GM18526 (cell line): Measurements from ENCODE around the gene CDC5L.

Experiments used
- POLR2A ChIP-seq: IDR thresholded peaks from 3 replicates; pipeline ENCODE4 v1.6.1; 2011; ENCODE audit not compliant: insufficient read length; ENCODE audit errors: extremely low read depth

The CDC5L gene

GRCh38 chr6:44438827-44439226 lies 51.3 kb downstream of the CDC5L start:
- no peak for TF ChIP-seq POLR2A

- TF ChIP-seq POLR2A: no peak
Measured at GRCh38 chr6:44439270-44440045, 52.0 kb downstream of the CDC5L start.

DNA sequence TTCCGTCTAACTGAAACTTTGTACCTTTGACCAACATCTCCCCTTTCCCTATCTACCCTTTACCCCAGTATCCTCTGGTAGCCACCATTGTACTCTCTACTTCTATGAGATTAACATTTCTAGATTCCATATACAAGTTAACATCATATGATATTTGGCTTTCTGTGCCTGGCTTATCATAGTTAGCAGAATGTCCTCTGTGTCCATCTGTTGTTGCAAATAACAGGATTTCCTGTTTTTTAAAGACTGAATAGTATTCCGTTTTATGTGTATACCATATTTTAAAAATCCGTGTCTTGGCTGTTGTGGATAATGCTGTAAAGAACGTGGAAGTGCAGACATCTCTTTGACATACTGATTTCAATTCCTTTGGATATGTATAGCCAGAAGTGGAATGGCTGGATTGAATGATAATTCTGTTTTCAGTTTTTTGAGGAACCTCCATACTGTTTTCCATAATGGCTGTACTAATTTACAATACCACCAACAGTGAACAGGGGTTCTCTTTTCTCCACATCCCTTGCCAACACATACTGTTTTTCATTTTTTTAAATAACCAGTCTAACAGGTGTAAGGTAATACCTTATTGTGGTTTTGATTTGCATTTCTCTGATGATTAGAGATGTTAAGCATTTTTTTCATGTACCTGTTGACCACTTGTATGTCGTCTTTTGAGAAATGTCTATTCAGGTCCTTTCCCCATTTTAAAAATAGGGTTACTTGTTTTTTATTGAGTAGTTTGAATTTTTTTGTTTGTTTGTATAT lies 53.8 kb downstream of the CDC5L start:
- no peak for TF ChIP-seq POLR2A

DNA sequence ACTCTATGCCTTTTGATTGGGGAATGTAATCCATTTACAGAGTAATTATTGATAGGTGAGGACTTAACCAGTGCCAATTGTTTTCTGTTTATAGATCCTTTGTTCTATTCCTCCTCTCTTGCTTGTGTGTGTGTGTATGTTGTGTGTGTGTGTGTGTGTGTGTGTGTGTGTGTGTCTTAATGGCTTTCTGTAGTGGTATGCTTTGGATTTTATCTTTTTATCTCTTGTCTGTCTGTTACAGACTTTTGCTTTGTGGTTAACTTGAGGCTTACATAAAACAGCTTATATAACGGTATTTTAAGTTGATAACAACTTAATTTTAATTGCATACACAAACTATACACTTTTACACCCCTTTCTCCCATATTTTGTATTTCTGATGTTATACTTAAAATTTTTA lies 54.7 kb downstream of the CDC5L start:
- no peak for TF ChIP-seq POLR2A

DNA sequence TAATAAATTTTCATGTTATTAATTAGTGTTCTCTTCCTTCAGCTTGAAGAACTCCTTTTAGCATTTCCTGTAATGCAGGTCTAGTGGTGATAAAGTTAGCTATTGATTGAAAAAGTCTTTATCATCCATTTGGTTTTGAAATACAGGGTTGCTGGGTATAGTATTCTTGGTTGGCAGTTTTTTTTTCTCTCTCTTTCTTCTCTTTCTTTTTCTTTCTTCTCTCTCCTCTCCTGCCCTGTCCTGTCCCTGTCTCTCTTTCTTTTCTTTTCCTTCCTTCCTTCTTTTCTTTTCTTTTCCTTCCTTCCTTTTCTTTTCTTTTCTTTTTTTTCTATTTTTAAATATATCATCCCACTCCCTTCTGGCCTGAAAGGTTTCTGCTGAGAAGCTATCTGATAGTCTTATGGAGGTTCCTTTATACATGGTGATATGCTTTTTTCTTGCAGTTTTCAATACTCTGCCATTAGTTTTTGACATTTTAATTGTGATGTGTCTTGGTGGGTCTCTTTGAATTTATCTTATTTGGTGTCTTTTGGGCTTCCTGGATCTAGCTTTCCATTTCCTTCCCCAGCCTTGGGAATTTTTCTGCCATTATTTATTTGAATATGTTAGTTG lies 55.4 kb downstream of the CDC5L start:
- no peak for TF ChIP-seq POLR2A

DNA sequence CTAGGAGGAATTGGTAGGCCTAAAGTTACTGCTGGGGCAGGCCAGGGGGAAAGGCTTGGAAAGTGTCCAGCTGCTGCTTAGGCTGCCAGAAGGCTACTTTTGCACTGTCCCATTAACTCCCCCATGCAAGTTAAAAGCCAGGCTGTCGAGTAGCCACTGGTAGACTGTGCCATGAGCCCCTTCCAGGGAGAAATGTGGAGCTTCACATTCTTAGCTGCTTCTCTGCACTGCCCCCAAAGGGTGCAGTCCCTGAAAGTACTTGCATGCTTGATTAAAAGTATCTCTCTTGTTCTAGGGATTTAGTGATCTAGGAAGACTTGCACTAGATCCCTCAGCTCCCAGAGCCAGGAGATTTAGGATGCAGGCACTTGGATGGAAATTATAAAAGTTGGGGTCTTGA lies 57.3 kb downstream of the CDC5L start:
- TF ChIP-seq POLR2A: no peak

DNA sequence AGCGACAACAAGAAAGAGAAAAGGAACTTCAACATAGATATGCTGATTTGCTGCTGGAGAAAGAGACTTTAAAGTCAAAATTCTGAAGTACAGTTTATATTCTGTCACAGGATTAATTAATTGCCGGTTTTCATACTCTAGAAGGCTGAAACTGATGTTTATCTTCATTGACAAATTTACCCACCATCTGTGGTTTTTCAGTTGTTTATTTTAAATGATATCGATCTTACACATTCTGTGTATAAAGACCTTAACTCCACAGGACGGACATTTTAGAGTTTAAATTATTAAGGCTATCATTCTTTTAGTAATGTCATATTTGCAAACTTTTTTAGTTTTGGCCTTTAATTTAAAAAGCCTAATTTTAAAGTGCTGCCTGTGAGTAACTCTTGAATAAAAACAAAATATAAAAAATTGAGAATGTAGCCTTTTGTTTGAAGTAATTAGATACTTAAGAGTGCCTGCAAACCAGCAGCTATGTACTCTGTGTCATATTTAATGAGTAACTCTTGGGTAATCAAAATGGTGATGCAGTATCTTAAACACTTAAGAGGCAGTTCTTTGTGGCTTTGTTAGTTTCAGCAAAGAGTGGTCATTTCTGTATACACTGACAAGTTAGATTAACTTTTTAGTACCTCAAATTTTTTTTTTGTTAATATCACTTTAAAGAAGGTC lies 59.3 kb downstream of the CDC5L start:
- no peak for TF ChIP-seq POLR2A

GRCh38 chr6:44451803-44452695 lies 64.5 kb downstream of the CDC5L start:
- no peak for TF ChIP-seq POLR2A

GRCh38 chr6:44452725-44453124 lies 65.2 kb downstream of the CDC5L start:
- TF ChIP-seq POLR2A: no peak

DNA sequence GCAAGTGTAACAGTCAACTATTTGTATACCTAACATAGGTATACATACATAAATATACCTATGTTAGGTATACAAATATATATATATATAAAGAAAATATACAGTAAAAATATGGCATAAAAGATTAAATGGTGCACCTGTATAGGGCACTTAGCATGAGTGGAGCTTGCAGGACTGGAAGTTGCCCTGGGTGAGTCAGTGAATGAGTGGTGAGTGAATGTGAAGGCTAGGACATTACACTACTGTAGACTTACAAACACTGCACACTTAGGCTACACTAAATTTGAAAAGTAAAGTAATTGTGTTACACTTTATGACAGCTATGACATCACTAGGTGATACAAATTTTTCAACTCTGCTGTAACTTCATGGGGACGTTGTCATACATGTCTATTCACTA lies 65.6 kb downstream of the CDC5L start:
- no peak for TF ChIP-seq POLR2A

DNA sequence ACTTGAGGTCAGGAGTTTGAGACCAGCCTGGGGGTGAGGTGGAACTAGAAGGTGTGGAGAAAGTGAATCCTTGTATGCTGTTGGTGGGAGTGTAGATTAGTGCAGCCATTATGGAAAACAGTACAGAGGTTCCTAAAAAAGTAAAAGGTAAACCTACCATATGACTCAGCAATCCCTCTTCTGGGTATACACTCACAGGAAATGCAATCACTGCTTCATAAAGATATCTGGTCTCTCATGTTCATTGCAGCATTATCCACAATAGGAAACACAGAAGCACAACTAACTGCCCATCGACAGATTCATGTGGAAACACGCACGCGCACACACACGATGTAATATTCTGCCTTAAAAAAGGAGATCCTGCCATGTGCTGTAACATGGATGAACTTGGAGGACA lies 66.7 kb downstream of the CDC5L start:
- TF ChIP-seq POLR2A: no peak

DNA sequence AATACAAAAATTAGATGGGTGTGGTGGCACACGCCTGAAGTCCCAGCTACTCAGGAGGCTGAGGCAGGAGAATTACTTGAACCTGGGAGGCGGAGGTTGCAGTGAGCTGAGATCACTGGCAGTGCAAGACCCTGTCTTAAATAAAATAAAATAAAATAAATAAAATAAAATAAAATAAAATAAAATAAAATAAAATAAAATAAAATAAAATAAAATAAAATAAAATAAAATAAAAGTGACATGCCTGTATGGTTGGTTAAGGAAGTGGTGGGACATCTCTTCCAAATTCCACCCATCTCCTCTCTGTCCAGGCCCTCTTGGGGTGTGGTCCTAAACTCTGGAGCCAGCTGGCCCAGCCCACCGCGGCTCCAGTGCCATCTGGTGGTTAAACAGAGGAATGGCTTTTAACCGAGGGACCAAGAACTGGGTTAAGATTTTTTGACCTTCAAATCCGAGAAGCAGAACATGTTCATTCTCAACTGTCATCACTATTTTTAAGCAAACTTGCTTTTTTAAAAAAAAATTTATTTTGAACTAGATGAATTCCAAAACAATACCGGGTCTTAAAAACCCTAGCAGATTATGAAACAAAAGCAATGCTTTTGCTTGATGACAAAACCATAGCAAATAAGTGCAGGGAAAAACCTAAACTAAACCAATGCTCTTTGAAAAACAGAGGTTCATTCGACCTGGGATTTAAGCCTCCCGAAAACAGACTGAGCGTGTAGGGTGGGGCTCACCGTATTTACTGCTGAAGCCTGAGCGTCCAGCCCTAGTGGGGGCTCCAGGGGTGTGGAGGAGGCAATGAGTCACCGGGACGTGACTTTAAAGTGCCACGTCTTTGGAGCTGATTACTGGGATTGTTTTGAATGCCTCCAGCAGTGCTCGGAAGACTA lies 68.8 kb downstream of the CDC5L start:
- no peak for TF ChIP-seq POLR2A

- no peak for TF ChIP-seq POLR2A
Measured at GRCh38 chr6:44456966-44457292, 69.4 kb downstream of the CDC5L start.

DNA sequence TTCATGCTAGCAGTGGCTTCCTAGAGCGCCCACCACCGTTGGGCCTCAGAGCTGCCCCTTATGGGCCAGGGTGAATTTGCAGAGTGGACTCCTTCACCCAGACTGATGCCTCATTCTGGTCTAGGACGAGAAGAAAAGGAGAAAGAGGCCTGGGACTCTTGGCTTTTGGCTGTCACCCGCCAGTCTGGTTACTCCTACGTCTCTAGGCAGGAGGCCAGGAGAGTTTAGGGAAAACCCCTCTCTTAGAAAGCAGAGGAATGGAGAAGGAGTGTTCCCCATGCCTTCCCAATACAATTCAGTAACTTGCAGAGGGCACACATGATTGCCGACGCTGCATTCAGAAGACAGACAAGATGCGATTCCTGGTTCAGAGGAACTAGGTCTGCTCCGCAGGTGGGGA lies 70.1 kb downstream of the CDC5L start:
- TF ChIP-seq POLR2A: no peak

DNA sequence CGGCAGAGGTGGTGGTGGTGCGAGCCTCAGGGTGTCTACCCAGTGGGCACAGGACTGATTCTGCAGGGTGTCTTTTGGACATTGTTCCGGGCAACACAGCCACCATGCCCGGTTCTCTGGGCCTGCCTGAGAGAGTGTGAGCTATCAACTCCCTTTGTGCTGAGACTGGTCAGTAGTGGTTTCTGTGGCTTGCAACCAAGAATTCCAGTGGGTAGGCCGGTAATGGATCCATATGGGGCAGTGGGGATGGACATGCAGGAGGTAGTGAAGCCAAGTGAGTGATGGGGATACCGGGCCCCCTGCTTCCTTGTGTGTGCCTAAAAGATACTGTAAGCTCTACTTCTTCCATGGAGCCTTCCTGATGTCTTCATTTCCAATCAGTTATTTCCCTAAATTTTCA lies 71.0 kb downstream of the CDC5L start:
- TF ChIP-seq POLR2A: no peak
